Stimulated activated CD4-positive, alpha-beta T cell treated with anti-CD3 and anti-CD28 coated beads, Interleukin-4, amount 100 ng/mL, for 4 hours (primary cell): ENCODE data around the gene PTPRT.

ENCODE experiments used
- DNase-seq, 2 experiments: peaks; one replicate each; pipeline ENCODE4 v3.0.0-alpha.2; 2020

Gene PTPRT

DNA sequence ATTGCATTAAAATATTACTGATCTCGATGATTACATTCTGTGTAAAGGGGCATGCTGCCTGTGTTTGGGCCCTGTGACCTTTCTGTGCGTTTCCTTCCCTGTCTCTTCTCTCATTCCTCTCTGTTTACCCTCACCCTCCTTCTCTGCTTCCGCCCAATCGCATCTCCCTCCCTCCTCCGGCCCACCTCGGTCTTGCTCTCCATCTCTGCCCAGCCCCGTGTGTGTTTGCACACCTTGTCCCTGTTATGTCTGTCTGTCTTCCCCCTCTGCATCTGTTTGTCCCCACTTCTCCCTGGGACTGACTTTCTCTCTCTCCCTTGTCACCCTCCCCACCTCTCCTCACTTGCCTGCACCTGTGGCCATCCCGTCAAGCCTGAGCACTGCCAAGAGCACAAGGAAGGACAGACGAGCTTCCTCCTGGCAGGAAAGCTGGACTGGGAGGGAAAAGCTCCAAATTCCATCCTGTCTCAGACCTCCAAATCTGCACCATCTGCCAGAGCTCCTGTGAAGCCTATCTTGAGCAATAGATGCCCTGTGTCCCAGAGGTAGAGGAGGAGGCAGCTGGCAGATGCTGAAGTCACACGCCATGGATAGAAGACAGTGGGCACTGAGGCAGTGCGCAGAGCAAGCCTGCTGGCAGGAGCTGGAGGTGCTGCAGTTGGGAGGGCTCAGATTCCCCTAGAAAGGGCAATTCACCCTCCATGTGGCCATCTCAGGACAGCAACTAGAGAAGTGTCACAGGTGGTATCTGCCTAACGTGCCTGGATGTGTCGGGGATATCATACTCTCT, 172.3 kb downstream of the PTPRT start:
- DNase-seq = no peak

DNA sequence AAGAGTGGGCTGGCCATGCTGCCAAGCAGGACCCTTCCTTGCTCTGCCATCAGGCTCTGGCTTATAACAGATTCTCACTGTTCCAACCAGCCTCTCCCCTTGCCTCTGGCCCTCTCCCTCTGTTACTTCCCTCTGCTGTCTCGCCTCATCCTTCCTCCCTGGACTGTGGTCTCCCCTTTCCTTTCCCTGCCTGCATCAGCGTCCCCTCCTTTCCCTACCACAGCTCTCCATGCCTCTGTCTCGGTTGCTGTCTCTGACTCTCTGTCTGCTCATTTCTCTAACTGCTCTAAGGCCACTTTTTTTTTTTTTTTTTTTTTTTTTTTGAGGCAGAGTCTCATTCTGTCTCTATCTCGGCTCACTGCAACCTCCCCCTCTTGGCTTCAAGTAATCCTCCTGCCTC, 173.4 kb downstream of the PTPRT start:
- DNase-seq = no peak

GRCh38 chr20:43015566-43015965, 174.1 kb downstream of the PTPRT start:
- no peak for DNase-seq

DNA sequence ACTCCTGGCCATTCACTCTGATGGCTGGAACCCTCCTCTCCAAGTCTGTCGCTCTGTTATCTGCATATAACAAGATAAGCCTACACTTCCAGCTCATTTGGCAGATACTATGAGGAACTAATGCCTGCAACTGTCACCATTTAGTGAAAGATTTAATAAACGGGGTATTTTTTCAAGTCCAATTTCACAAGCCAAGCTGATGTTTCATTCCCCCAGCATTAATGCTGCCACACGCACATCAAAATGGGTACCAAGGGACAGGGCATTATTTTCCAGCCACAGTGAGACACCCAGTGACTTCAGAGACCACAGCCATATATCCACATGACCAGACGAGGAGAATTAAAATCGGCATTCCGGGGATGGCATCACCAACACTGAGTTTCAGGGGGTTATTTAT, 175.5 kb downstream of the PTPRT start:
- DNase-seq = no peak

DNA sequence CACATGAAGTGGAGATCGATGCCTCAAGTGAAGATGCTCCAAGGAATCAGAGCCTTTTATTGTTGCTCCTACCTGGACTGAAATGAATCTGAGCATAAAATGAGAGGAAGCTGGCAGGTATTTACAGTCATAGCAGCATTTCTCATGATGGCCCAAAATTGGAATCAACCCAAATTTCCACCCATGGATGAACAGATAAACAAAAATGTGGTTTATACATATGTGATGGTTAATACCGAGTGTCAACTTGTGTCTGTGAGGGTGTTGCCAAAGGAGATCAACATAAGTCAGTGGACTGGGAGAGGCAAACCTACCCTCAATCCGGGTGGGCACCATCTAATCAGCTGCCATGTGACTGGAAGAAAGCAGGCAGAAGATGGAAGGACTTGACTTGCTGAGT, 178.2 kb downstream of the PTPRT start:
- DNase-seq = no peak

DNA sequence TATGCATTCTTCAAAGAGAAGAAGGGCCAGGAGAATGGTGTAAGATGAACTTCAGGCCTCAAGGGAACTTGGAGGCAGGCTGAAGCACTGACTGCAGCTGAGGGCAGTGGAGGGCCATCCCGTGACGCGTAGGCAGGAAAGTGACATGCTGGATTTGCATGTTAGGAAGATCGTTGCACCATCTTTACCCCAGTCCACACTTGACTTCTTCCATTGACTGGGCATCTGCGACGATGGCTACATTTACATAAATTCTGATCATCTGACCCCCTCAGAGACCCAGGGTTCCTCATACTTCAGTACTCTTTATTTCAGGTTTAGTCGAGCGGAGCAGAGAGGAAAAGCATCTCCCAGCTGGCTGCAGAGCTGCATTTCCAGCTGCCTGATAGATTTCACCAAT, 180.2 kb downstream of the PTPRT start:
- no peak for DNase-seq

DNA sequence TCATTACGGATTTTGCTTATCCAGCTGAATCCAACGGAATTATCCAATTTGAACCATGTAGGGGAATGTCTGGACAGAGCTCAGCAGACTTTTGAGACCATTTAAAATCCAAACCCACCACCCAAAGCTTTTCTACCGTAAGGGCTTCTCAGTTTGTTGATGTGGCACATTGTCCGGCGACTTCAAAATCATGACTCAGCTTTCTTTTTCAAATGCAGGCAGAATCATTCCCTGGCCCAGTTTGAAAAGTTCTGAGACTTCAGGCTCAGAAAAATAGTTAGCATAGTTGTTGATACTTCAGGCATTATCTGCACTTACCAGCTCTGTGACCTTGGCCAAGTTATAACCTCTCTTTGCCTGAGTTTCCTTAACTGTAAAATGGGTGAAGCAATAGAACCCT, 182.2 kb downstream of the PTPRT start:
- DNase-seq = no peak

DNA sequence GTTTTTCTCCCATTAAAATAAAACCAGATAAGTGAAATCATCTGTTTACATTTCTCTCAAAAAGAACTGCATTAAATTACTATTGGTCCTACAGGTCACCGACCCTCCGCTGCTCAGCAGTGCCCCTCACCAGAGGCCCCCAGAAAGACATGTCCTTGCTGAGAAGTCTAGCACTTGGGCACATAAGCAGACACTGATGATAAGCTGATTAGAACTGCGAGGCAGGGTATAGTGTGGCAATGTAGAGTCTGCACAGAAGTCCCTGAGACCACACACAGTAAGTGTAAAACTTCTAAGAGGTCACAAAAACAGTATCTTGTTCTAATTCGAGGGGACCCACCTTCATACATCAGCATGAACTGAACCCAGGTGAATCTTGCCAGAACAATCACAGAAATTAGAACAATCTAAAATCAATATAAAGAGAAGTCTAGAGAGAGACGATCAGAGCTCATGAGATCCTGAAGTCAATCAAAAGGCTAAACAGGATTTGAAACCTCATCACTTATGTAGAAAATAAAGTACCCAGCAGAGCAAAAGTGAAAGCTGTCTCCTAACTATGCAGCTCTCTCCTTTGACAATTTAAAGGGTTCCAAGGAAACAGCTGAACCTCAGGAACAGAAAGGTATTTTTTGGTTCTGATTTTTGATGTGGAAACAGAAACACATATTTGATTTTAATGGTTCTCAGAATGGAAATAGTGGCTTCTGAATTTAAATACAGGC, 182.9 kb downstream of the PTPRT start:
- DNase-seq = no peak

DNA sequence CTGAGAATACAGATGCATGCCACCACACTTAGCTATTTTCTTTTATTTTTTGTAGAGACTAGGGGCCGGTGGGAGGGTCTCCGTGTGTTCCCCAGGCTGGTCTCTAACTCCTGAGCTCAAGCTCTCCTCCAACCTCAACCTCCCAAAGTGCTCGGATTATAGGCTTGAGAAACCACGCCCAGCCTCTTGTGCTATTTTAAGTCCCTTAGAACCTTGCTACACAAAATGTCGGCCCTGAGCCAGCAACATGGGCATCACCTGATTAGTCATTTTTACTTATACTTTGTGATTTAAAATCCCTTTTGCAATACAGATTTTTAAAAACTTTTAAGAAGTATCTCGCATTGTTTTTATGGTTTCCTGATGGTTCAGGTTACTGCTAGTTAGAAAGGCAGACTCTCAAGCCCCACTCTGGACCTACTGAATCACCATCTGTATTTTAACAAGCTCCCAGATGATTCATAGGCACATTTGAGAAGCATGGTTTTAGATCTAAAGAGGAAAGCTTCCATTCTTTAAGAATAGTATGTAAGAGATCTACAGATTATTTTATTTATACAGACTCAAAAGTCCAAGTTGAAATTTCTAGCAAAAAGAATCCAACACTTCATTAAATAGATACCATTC, 186.3 kb downstream of the PTPRT start:
- no peak for DNase-seq

DNA sequence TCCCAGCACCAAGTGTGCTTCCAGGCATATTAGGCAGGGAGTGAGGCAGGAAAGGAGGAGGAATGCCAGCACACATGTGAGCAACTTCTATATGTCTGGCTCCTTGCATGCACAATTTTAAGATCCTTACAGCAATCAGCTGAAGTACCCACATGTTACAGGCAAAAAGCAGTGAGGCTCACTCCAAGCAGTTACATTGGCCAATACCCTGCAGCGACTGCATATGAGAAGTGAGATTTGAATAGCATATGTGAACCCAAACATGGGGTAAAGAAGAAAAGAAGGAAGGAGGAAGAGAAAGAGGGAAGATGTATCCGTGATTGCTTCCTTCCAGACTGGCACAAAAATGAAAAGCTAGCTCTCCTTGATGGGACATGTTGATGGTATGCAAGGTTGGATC, 193.6 kb downstream of the PTPRT start:
- DNase-seq = no peak

- no peak for DNase-seq
Measured at GRCh38 chr20:42988319-42988718, 201.4 kb downstream of the PTPRT start.

DNA sequence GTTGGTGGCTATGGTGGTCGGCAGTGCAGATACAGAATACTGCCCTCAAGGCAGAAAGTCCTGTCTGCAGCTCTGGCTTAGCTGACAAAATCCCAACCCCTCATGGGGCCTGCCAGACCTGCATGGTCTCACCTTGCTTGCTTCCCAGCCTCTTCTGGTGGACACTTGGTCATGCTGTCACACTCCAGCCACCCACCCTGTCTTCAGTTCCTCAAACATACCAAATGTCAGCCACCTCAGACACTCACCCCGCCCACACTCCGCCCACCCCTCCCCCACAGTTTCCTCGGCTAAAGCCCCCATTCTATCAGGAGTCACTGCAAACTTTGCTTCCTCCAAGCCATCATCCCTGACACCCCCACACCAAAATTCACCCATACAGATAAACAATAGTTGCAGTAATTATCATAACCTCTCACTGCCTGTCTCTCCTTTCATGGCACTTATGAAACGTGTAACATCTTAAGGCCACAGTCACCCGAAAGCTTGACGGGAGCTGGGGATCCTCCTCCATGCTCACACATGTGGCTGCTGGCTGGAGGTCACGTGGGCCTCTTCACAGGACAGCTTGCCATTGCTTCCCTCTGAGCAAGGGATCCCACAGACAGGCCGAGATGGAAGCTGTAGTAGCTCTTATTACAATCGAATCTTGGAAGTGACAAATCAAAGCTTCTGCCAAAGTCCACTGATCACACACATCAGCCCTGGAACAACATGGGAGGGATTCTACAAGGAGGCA, 202.2 kb downstream of the PTPRT start:
- DNase-seq = no peak

GRCh38 chr20:42986143-42986773, 203.4 kb downstream of the PTPRT start:
- DNase-seq = no peak

GRCh38 chr20:42985628-42986027, 204.1 kb downstream of the PTPRT start:
- DNase-seq = no peak

GRCh38 chr20:42982218-42982617, 207.5 kb downstream of the PTPRT start:
- DNase-seq = no peak

DNA sequence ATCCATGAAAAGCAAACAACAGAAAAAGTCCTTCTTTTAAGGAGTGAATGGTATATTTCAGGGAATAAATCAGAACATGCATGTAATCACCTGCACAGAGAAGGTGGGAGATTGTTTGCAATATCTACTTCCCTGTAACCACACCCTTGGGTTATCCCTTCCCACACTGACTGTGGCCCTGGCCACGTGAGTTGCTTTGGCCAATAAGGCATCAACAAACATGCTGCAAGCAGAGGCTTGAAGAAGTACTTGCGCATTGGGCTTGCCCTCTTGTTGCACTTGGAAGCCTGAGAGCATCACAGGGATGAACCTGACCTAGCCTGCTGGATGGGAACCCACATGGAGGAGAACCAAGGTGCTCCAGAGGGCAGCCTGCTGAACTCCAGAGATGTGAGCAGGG, 208.5 kb downstream of the PTPRT start:
- no peak for DNase-seq

GRCh38 chr20:42979720-42980119, 210.0 kb downstream of the PTPRT start:
- no peak for DNase-seq

DNA sequence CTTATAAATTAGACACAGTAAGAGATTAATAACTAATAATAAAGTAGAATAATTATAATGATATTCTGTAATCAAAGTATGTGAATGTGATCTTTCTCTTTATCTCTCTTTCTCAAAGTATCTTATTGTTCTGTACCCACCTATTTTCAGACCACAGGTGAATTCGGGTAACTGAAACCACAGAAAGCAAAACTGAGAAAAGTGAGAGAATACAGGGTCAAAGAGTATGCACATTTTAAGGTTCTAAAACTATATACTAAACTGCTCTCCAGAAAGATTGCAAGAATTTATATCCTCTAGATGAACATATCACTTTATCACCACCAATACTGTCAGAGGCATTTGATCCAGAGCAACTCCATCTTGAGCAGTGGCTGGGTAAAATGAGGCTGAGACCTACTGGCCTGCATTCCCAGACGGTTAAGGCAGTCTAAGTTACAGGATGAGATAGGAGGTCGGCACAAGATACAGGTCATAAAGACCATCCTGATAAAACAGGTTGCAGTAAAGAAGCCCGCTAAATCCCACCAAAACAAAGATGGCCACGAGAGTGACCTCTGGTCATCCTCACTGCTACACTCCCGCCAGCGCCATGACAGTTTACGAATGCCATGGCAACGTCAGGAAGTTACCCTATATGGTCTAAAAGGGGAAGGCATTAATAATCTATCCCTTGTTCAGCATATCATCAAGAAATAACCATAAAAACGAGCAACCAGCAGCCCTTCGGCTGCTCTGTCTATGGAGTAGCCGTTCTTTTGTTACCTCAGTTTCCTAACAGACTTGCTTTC, 211.3 kb downstream of the PTPRT start:
- no peak for DNase-seq

- no peak for DNase-seq
Measured at GRCh38 chr20:42975974-42976373, 213.7 kb downstream of the PTPRT start.

GRCh38 chr20:42974347-42974746, 215.4 kb downstream of the PTPRT start:
- DNase-seq = no peak

- no peak for DNase-seq
Measured at GRCh38 chr20:42972591-42972990, 217.1 kb downstream of the PTPRT start.

GRCh38 chr20:42968746-42969145, 221.0 kb downstream of the PTPRT start:
- DNase-seq = no peak
